ENCODE measurements around the gene TMEM138.

DNA sequence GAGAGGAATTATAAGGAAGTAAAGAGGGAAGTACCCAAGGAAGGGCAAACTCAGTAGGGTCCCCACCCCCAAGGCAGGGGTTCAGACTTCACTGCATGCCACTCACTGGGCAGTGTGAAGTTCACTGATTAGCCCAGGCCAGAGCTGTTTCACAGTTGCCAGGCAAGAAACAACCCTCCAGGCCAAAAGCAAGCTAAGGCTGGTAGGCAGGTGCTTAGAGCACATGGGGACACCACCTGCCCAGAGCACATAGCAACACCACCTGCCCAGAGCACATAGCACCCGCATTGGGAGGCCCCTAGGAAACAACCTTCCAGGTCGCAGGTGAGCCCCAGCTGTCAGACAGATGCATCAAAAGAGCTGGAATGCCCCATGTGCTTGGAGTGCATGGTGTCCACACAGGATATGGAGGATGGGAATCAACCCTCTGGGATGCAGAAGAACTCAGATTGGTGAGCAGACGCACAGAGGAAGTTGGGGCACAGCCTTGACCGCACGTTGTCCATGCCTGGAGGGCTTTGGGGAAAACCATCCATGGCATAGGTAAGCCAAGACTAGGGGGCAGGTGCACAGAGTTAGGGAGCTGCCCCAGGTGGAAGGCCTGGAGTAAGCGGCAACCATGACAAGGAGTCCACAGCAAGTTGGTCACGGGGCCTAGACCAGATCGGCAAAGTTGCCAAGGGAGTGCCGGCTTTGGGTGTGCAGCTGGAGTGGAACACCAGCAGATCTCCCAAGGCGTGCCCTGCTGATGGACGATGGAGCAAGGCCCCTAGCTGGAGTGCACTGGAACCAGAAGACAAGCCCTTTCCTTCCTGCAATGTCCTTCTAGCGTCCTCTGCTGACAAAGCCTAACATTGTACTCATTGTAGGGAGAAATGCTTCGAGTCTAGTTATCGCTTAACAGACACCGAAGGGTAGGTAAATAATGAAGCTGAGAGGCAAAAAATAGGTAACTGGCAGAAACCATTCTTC is 22.4 kb downstream of the TMEM138 start:
- TF ChIP-seq SUZ12 (IDR thresholded peaks at IDR 0.05; ENCODE audit: extremely low read depth, insufficient read depth, insufficient read length): no peak
- TF ChIP-seq YY1 (IDR thresholded peaks at IDR 0.05; ENCODE audit: insufficient read depth, insufficient read length): no peak
- TF ChIP-seq ZNF274 (IDR thresholded peaks at IDR 0.05; ENCODE audit: low read depth, low read length): no peak

All from NT2/D1 (cell line).